GM12875 (cell line): ENCODE data around the gene CMTM5.

Experiments
- H3K4me3 ChIP-seq: one replicate; pipeline ENCODE4 v1.5.1; 2011; ENCODE audit warnings: low read depth, low read length, control low read depth
- CTCF ChIP-seq: IDR thresholded peaks from 2 replicates; pipeline ENCODE4 v1.5.1; 2011; ENCODE audit warnings: low read depth, mild to moderate bottlenecking, control low read depth, inconsistent platforms, low read length, moderate library complexity, borderline replicate concordance; ENCODE audit not compliant: insufficient read depth

CMTM5 gene

GRCh38 chr14:23359167-23359626, 17.6 kb upstream of the CMTM5 start:
- H3K4me3 ChIP-seq = no peak overlapping the region
- no peak for TF ChIP-seq CTCF

- no peak overlapping the region for H3K4me3 ChIP-seq
- TF ChIP-seq CTCF = no peak
Measured at GRCh38 chr14:23359722-23360447, 17.0 kb upstream of the CMTM5 start.

- H3K4me3 ChIP-seq = no peak overlapping the region
- TF ChIP-seq CTCF = no peak
Measured at GRCh38 chr14:23360496-23360895, 16.4 kb upstream of the CMTM5 start.

- TF ChIP-seq CTCF = no peak
- H3K4me3 ChIP-seq = no peak overlapping the region
Measured at GRCh38 chr14:23361320-23361719, 15.5 kb upstream of the CMTM5 start.

GRCh38 chr14:23361763-23362162, 15.1 kb upstream of the CMTM5 start:
- TF ChIP-seq CTCF = no peak
- no peak overlapping the region for H3K4me3 ChIP-seq

- TF ChIP-seq CTCF = no peak
- no peak overlapping the region for H3K4me3 ChIP-seq
Measured at GRCh38 chr14:23362200-23362599, 14.6 kb upstream of the CMTM5 start.
